ENCODE results near the gene SLFN12L.
"Not testable (repeated sequence)": the region's sequence is repeated elsewhere in the genome, so short reads cannot be mapped to it uniquely, and the experiment has no call there.

SLFN12L gene

GRCh38 chr17:35541434-35541833, 4.0 kb upstream of the SLFN12L start:
- no peak for DNase-seq

- peak; percentile 28 for DNase-seq
These were observed 3.3 kb upstream of the SLFN12L start for GRCh38 chr17:35540589-35541404.

GRCh38 chr17:35539659-35540026, 2.2 kb upstream of the SLFN12L start:
- no peak for DNase-seq

- DNase-seq: no peak
These were observed 760 bp downstream of the SLFN12L start for GRCh38 chr17:35536664-35537171.

- DNase-seq: not testable (repeated sequence)
These were observed 2.1 kb downstream of the SLFN12L start for GRCh38 chr17:35535406-35535805.

- DNase-seq: no peak
These were observed 2.8 kb downstream of the SLFN12L start for GRCh38 chr17:35534576-35535093.

- DNase-seq: no peak
These were observed 6.3 kb downstream of the SLFN12L start for GRCh38 chr17:35531160-35531559.

- no peak for DNase-seq
These were observed 7.6 kb downstream of the SLFN12L start for GRCh38 chr17:35529866-35530265.

GRCh38 chr17:35529326-35529725, 8.2 kb downstream of the SLFN12L start:
- DNase-seq: not testable (repeated sequence)

GRCh38 chr17:35523296-35523695, 14.2 kb downstream of the SLFN12L start:
- DNase-seq: no peak

- DNase-seq: not testable (repeated sequence)
These were observed 15.7 kb downstream of the SLFN12L start for GRCh38 chr17:35521654-35522256.

- DNase-seq: no peak
These were observed 16.3 kb downstream of the SLFN12L start for GRCh38 chr17:35521150-35521549.

GRCh38 chr17:35519906-35520442, 17.5 kb downstream of the SLFN12L start:
- DNase-seq: no peak

- no peak for DNase-seq
These were observed 18.0 kb downstream of the SLFN12L start for GRCh38 chr17:35519439-35519838.

- not testable (repeated sequence) for DNase-seq
These were observed 19.0 kb downstream of the SLFN12L start for GRCh38 chr17:35518431-35518830.

- DNase-seq: no peak
These were observed 22.5 kb downstream of the SLFN12L start for GRCh38 chr17:35515027-35515426.

GRCh38 chr17:35514564-35514963, 22.9 kb downstream of the SLFN12L start:
- DNase-seq: no peak

- DNase-seq: no peak
These were observed 27.4 kb downstream of the SLFN12L start for GRCh38 chr17:35510052-35510451.

- DNase-seq: not testable (repeated sequence)
These were observed 29.8 kb downstream of the SLFN12L start for GRCh38 chr17:35507714-35508113.

GRCh38 chr17:35499548-35499947, 37.9 kb downstream of the SLFN12L start:
- no peak for DNase-seq

GRCh38 chr17:35498448-35499178, 38.9 kb downstream of the SLFN12L start:
- no peak for DNase-seq

- no peak for DNase-seq
These were observed 40.8 kb downstream of the SLFN12L start for GRCh38 chr17:35496451-35497290.
